ENCODE data around the gene IRF9. TPM values are rescaled to one million over a fixed set of nuclear protein-coding genes. Genes with fewer than 3 reads are reported as not detected.

The IRF9 gene
- total RNA-seq, 1 donor from 2014 or later: 158 TPM

- Histone ChIP-seq H3K36me3 (peaks cover 74% of the 10 kb centered on the region), H3K9me3 (no peaks in the 10 kb centered on the region), H3K4me1 (no peaks in the 10 kb centered on the region), H3K4me3 (no peak overlapping the region), H3K27ac (no peak overlapping the region), H3K27me3 (ENCODE audit: low read depth) (no peaks in the 10 kb centered on the region)
- no peak for TF ChIP-seq CTCF (IDR thresholded peaks at IDR 0.05)
- intact Hi-C loops (cut with DNase I): no loop called here
- no peak for DNase-seq
- ATAC-seq: no peak
These were observed 38.6 kb upstream of the IRF9 start for GRCh38 chr14:24122416-24122815.

- DNase-seq (no peak), ATAC-seq (no peak)
- intact Hi-C loops (cut with DNase I): no loop called here
- Histone ChIP-seq H3K27ac (no peak overlapping the region), H3K4me1 (no peaks in the 10 kb centered on the region), H3K27me3 (ENCODE audit: low read depth) (no peaks in the 10 kb centered on the region), H3K36me3 (peaks cover 69% of the 10 kb centered on the region), H3K9me3 (no peaks in the 10 kb centered on the region), H3K4me3 (no peak overlapping the region)
- TF ChIP-seq CTCF (IDR thresholded peaks at IDR 0.05): no peak
These were observed 38.2 kb upstream of the IRF9 start for GRCh38 chr14:24122898-24123297.

- Histone ChIP-seq H3K27me3 (ENCODE audit: low read depth) (no peaks in the 10 kb centered on the region), H3K9me3 (no peaks in the 10 kb centered on the region), H3K27ac (no peak overlapping the region), H3K4me1 (no peaks in the 10 kb centered on the region), H3K4me3 (no peak overlapping the region), H3K36me3 (peaks cover 61% of the 10 kb centered on the region)
- no peak for TF ChIP-seq CTCF (IDR thresholded peaks at IDR 0.05)
- no peak for DNase-seq
- ATAC-seq: peak in 1 of 2 donors; percentile 20
- intact Hi-C loops (cut with DNase I): no loop called here
These were observed 37.3 kb upstream of the IRF9 start for GRCh38 chr14:24123424-24124417.

GRCh38 chr14:24126939-24127338 lies 34.1 kb upstream of the IRF9 start:
- no peak for TF ChIP-seq CTCF (IDR thresholded peaks at IDR 0.05)
- no peak overlapping the region for H3K4me3 ChIP-seq
- ATAC-seq (no peak), DNase-seq (no peak)
- H3K4me1 ChIP-seq: peaks cover 5% of the 10 kb centered on the region
- intact Hi-C loops (cut with DNase I): no loop called here
- H3K27me3 ChIP-seq (ENCODE audit: low read depth): no peaks in the 10 kb centered on the region
- H3K9me3 ChIP-seq: no peaks in the 10 kb centered on the region
- H3K27ac ChIP-seq: no peak overlapping the region
- H3K36me3 ChIP-seq: peaks cover 29% of the 10 kb centered on the region

- Histone ChIP-seq H3K4me3 (no peak overlapping the region), H3K4me1 (peaks cover 5% of the 10 kb centered on the region), H3K9me3 (no peaks in the 10 kb centered on the region), H3K27me3 (ENCODE audit: low read depth) (no peaks in the 10 kb centered on the region), H3K36me3 (peaks cover 21% of the 10 kb centered on the region), H3K27ac (no peak overlapping the region)
- ATAC-seq: no peak
- no peak for TF ChIP-seq CTCF (IDR thresholded peaks at IDR 0.05)
- intact Hi-C loops (cut with DNase I): no loop called here
- no peak for DNase-seq
These were observed 33.4 kb upstream of the IRF9 start for GRCh38 chr14:24127673-24128072.
